Measurements from ENCODE around the gene FGF2. TPM values are rescaled to one million over a fixed set of nuclear protein-coding genes. Genes with fewer than 3 reads are reported as not detected.

FGF2 gene
- total RNA-seq, 1 donor from 2014 or later = 25.1 TPM

DNA sequence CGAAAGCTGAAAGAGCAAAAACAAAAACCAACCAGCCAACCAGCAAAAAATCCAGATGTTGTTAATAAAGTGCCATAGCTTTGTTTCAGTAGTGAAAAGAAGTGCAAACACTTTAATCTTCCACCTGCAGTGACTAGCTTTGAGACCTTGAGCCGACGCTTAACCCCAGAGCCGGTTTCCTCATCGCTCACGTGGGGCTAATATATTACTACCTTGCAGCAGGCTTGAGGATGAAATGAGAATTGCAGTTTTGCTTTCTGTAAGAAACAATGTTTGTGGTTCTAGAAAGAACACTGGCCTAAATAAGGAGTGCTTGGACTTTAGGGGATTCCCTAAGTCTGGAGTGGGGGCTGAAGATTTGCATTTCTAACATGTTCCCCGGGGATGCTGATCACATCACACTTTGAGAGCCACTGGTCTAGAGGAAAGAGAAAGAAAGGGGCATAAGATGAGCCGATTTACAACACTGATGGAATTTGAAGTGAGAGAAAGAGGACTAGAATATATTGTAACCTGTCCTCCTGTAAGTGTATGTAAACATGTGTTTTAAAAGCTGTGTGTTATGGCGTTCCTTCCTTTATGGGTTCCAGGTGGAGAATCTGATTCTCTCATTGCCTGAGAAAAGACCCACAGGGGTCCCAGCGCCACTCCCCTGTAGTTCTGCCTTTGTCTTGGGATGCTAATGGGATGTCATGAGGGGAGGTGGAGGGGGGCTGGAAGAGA is 1.4 kb downstream of the FGF2 start:
- peak overlapping the region; percentile 75 for H3K27ac Mint-ChIP-seq (ENCODE audit: unreplicated experiment)
- no peaks in the 10 kb centered on the region for H3K9me3 Mint-ChIP-seq (ENCODE audit: low read depth)
- TF ChIP-seq, protein P1, sequence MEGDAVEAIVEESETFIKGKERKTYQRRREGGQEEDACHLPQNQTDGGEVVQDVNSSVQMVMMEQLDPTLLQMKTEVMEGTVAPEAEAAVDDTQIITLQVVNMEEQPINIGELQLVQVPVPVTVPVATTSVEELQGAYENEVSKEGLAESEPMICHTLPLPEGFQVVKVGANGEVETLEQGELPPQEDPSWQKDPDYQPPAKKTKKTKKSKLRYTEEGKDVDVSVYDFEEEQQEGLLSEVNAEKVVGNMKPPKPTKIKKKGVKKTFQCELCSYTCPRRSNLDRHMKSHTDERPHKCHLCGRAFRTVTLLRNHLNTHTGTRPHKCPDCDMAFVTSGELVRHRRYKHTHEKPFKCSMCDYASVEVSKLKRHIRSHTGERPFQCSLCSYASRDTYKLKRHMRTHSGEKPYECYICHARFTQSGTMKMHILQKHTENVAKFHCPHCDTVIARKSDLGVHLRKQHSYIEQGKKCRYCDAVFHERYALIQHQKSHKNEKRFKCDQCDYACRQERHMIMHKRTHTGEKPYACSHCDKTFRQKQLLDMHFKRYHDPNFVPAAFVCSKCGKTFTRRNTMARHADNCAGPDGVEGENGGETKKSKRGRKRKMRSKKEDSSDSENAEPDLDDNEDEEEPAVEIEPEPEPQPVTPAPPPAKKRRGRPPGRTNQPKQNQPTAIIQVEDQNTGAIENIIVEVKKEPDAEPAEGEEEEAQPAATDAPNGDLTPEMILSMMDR (IDR thresholded peaks at IDR 0.05) = peak; percentile 63
- H3K4me1 Mint-ChIP-seq (ENCODE audit: low read depth) = peaks cover 55% of the 10 kb centered on the region
- H3K4me3 Mint-ChIP-seq (ENCODE audit: unreplicated experiment) = peak overlapping the region; percentile 85
- H3K27me3 Mint-ChIP-seq (ENCODE audit: low read depth) = no peaks in the 10 kb centered on the region
- no peaks in the 10 kb centered on the region for H3K36me3 Mint-ChIP-seq (ENCODE audit: low read depth)
- DNase-seq (ENCODE audit: low spot score) = no peak

- H3K27me3 Mint-ChIP-seq (ENCODE audit: low read depth) = no peaks in the 10 kb centered on the region
- no peak overlapping the region for H3K4me3 Mint-ChIP-seq (ENCODE audit: unreplicated experiment)
- TF ChIP-seq, protein P1 (IDR thresholded peaks at IDR 0.05) = no peak
- H3K27ac Mint-ChIP-seq (ENCODE audit: unreplicated experiment) = peak overlapping the region; percentile 53
- no peaks in the 10 kb centered on the region for H3K9me3 Mint-ChIP-seq (ENCODE audit: low read depth)
- H3K4me1 Mint-ChIP-seq (ENCODE audit: low read depth) = peaks cover 65% of the 10 kb centered on the region
- DNase-seq (ENCODE audit: low spot score) = no peak
- no peaks in the 10 kb centered on the region for H3K36me3 Mint-ChIP-seq (ENCODE audit: low read depth)
Observed at GRCh38 chr4:122830426-122831095, 3.9 kb downstream of the FGF2 start.

- H3K36me3 Mint-ChIP-seq (ENCODE audit: low read depth) = no peaks in the 10 kb centered on the region
Observed at GRCh38 chr4:122831515-122832196, 5.0 kb downstream of the FGF2 start.

GRCh38 chr4:122832732-122833131 is 6.1 kb downstream of the FGF2 start:
- Mint-ChIP-seq H3K27me3 (ENCODE audit: low read depth) (no peaks in the 10 kb centered on the region), H3K4me1 (ENCODE audit: low read depth) (peaks cover 69% of the 10 kb centered on the region), H3K27ac (ENCODE audit: unreplicated experiment) (peak overlapping the region; percentile 82), H3K9me3 (ENCODE audit: low read depth) (no peaks in the 10 kb centered on the region), H3K36me3 (ENCODE audit: low read depth) (no peaks in the 10 kb centered on the region), H3K4me3 (ENCODE audit: unreplicated experiment) (no peak overlapping the region)
- no peak for DNase-seq (ENCODE audit: low spot score)
- TF ChIP-seq, protein P1 (IDR thresholded peaks at IDR 0.05) = no peak

More at GRCh38 chr4:122831515-122832196, 5.0 kb downstream of the FGF2 start:
- H3K27ac Mint-ChIP-seq (ENCODE audit: unreplicated experiment) = peak overlapping the region; percentile 8
- no peak for DNase-seq (ENCODE audit: low spot score)
- H3K9me3 Mint-ChIP-seq (ENCODE audit: low read depth) = no peaks in the 10 kb centered on the region
- H3K4me3 Mint-ChIP-seq (ENCODE audit: unreplicated experiment) = no peak overlapping the region
- H3K27me3 Mint-ChIP-seq (ENCODE audit: low read depth) = no peaks in the 10 kb centered on the region
- TF ChIP-seq, protein P1 (IDR thresholded peaks at IDR 0.05) = no peak
- peaks cover 58% of the 10 kb centered on the region for H3K4me1 Mint-ChIP-seq (ENCODE audit: low read depth)

GRCh38 chr4:122833999-122834398 is 7.4 kb downstream of the FGF2 start:
- Mint-ChIP-seq H3K4me1 (ENCODE audit: low read depth) (peaks cover 62% of the 10 kb centered on the region), H3K9me3 (ENCODE audit: low read depth) (no peaks in the 10 kb centered on the region), H3K27me3 (ENCODE audit: low read depth) (no peaks in the 10 kb centered on the region), H3K36me3 (ENCODE audit: low read depth) (no peaks in the 10 kb centered on the region), H3K27ac (ENCODE audit: unreplicated experiment) (no peak overlapping the region), H3K4me3 (ENCODE audit: unreplicated experiment) (no peak overlapping the region)
- no peak for DNase-seq (ENCODE audit: low spot score)
- TF ChIP-seq, protein P1 (IDR thresholded peaks at IDR 0.05) = no peak
